COLO668 (cell line): Measurements from ENCODE around the gene SCP2.
A peak's percentile ranks its signal among the peaks of the same experiment; 100 is the strongest.
"Not testable (repeated sequence)": the region's sequence is repeated elsewhere in the genome, so short reads cannot be mapped to it uniquely, and the experiment has no call there.

Source experiments
- DNase-seq: peaks from one replicate; lab custom pipeline; 2025; ENCODE audit not compliant: unreplicated experiment; lab: John Stamatoyannopoulos, UW

Gene SCP2

DNA sequence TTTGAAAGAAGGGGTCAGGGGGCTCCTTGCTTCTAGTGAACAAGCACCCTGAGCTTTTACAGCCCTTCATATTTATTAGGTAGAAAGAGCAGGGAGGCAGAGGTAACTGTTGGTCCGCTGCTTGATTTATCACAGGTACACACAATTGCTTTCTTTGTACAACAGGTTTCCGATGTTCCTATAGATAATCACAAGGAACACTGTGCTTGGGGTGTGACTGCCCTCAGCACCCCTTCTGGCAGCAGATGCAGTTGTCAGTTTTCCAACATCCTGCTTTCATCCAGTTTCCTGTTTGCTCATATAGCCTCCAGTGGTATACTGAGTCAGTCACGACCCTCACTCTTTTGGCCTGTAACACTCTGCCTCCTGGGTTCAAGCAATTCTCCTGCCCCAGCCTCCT is 40.6 kb downstream of the SCP2 start:
- DNase-seq, result no peak

DNA sequence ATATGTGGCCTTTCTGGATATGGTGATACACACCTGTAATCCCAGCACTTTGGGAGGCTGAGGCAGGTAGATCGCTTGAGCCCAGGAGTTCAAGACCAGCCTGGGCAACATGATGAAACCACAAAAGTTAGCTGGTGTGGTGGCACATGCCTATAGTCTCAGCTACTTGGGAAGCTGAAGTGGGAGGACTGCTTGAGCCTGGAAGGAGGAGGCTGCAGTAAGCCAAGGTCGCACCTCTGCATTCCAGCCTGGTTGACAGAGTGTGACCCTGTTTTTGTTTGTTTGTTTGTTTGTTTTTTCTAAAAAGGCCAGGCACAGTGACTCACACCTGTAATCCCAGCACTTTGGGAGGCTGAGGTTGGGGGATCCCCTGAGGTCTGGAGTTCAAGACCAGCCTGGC is 42.2 kb downstream of the SCP2 start:
- DNase-seq, result not testable (repeated sequence)

DNA sequence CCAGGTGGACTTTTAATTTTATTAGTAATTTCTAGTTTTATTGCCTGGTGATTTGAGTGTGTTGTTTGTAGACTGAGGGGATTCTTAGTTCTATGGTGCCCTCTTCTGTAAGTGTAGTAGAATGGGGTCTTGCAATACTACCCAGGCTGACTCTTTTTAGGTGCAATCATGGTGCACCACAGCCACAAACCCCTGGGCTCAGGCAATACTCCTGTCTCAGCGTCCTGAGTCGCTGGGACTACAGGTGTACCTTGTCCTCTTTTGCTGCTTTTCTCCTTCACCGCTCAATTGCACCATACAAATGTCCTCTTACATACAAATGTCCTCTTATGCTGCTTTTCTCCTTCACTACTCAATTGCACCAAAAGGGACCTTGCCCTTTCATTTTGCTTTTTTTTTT is 43.1 kb downstream of the SCP2 start:
- DNase-seq, result no peak

GRCh38 chr1:52973841-52974240 is 46.8 kb downstream of the SCP2 start:
- no peak for DNase-seq

DNA sequence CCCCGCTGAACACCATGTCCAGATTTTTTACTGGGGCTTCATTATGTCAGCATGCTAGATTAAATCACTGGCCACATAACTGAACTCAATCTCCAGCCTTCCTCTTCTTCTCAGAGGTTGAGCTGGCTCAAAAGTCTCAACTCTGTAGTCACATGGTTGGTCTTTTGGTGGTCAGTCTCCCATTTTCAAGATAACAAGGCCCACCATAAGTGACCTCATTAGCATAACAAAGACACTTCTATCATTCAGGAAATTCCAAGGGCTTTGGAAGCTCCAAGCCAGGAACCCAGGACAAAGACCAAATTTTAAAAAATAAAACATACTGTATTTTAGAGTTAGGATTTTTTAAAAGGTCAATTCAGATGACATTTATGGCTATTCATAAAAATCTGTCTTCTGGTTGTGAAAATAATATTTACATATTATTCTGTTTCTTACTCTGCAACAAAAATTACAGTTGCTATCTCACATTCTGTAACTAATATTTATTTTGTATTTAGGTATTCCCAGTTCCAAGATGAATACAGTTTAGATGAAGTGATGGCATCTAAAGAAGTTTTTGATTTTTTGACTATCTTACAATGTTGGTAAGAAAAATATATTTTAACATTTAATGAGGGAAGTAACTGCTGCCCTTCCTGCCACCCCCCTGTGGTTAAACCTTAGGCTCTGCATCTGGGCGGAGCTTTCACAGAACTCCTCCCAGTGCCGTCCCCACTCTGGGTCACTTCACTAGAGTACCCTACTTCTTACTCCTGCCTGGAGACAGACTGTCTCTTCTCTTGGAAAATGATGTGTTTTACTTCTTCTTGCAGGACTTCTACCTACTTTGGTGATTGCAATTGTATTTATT is 49.3 kb downstream of the SCP2 start:
- no peak for DNase-seq

GRCh38 chr1:52978045-52978444 is 51.0 kb downstream of the SCP2 start:
- DNase-seq, result no peak

DNA sequence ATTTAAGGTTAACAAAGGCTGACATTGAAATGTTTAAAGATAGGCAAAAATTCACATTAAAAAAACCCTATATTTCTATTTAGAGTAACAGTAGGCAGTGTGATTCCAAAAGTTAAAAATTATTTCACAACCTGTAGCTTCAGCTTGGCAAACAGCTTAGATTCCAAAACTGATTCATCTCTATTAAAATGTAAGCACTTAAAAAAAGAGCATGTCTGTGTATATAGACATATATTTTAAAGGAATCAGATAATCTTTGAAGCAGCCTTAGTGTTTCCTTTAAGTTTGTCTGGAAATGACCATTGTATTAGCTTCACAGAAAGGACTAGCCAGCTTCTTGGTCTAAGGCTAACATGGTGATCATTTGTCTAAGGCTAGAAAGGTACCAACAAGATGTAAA is 65.7 kb downstream of the SCP2 start:
- DNase-seq, result not testable (repeated sequence)

DNA sequence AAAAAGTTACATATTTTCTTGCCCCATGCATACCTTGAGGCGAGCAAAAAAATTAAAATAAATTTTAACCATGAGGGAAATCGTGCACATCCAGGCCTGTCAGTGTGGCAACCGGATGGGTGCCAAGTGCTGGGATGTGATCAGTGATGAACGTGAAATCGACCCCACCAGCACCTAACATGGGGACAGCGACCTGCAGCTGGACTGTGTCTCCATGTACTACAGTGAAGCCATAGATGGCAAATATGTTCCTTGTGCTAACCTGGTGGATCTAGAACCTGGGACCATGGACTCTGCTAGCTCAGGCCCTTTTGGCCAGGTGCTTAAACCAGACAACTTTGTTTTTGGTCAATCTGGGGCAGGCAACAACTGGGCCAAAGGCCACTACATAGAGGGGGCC is 67.6 kb downstream of the SCP2 start:
- no peak for DNase-seq

DNA sequence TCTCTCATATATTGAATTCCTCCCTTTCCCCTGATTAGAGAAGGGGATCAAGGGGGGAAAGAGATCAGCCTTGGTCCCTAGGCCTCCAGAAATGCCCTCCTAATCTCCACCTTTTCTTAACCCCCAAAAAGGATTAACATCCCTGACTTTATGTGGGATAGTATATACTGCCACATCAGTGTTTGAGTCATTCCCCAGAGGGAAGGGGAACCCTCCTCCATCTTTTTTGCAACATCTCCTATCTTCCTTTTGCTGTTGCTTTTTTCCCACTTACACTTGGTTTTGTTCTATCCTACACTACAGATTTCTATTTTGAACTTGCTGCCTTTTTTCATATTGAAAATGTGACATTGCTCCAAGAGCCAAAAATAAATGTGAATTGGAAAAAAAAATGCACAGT is 69.6 kb downstream of the SCP2 start:
- DNase-seq, result no peak

GRCh38 chr1:53001128-53001527 is 74.1 kb downstream of the SCP2 start:
- DNase-seq, result no peak

GRCh38 chr1:53006612-53007011 is 79.5 kb downstream of the SCP2 start:
- not testable (repeated sequence) for DNase-seq

DNA sequence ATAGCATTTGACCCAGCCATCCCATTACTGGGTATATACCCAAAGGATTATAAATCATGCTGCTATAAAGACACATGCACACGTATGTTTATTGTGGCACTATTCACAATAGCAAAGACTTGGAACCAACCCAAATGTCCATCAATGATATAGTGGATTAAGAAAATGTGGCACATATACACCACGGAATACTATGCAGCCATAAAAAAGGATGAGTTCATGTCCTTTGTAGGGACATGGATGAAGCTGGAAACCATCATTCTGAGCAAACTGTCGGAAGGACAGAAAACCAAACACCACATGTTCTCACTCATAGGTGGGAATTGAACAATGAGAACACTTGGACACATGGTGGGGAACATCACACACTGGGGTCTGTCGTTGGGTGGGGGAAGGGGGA is 83.2 kb downstream of the SCP2 start:
- not testable (repeated sequence) for DNase-seq

GRCh38 chr1:53011175-53011574 is 84.1 kb downstream of the SCP2 start:
- no peak for DNase-seq

DNA sequence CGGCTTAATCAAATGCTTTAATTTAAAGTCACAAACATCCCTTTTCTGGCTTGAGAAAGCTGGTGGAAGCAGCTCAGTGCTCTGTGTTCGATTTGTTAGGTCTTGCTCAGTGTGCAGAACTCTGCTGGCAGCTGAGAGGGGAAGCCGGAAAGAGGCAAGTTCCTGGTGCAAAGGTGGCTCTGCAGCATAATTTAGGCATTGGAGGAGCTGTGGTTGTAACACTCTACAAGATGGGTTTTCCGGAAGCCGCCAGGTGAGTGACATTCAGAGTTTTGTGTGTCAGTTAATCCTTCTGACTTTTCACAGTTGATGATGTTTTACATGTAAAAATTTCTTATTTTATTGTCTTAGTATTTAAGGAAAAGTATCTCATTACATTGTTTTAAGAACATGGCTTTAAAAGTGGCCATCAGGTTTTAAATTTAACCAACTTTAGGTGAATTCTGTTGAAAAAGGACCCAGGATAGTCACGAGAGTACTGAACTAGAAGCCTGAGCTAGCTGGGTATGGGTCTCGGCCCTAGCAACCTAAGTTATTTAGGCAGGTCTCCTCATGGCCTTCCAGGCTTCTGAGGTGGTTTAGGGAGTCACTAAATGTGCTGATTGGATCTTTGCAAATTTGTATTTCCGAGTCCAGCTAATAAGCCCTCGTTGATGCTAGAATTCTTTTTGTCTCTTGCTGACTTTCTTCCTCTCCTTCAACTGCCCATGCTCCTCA is 87.9 kb downstream of the SCP2 start:
- DNase-seq, result peak; percentile 92

DNA sequence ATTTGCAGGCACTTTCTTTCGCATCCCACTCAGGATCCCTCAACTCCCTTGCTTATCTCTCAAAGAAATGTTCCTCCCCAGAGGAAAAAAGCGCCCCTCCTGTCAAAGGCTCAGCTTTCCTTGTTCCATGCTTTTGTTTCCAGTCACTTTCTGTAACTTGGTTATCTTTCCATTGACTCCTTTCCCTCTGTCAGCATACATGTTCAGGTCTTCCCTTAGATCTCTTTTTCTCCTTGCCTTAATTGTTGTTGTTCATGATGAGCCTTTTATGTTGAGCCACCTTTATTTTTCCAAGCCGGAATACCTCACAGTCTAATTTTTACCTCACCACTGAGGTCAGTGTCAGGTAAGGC is 88.4 kb downstream of the SCP2 start:
- no peak for DNase-seq

- no peak for DNase-seq
Observed at GRCh38 chr1:53016705-53017104, 89.6 kb downstream of the SCP2 start.

DNA sequence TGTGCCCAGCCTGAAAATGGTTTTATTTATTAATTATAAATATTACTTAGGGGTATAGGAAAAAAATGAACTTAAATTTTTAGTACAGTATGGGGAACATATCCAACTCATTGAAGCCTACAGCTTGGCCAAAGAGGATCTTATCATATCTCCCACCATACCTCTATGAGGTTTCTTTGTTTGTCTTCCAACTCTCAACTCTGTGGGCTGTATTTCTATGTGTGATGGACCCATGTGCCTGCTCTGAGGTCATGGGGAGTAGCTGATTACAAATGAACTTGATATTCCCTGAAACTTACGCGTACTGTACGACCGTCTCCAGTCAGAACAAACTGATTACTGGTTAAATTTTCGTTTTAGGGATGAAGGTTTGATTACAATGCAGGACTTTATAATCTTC is 93.5 kb downstream of the SCP2 start:
- no peak for DNase-seq

- no peak for DNase-seq
Observed at GRCh38 chr1:53022179-53022578, 95.1 kb downstream of the SCP2 start.

DNA sequence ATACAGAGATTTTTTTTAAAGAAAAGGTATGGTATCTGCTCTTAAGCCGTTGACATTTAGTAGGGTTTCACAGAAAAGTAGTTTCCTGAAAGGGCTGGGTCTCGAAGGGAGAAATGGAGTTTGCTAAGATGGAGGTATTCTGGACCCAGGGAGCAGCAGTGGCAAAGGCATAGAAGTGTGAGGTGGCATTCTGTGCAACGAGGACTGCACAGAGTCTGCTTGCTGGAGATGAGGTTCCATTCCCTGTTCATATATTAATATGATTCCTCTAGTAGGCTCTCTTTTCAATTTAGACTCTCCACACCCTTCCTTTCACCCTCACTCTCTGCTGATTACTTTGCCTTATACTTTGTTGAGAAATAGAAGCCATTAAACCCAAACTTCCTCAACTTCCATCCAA is 96.5 kb downstream of the SCP2 start:
- DNase-seq, result no peak

- DNase-seq, result no peak
Observed at GRCh38 chr1:53024117-53024516, 97.0 kb downstream of the SCP2 start.

DNA sequence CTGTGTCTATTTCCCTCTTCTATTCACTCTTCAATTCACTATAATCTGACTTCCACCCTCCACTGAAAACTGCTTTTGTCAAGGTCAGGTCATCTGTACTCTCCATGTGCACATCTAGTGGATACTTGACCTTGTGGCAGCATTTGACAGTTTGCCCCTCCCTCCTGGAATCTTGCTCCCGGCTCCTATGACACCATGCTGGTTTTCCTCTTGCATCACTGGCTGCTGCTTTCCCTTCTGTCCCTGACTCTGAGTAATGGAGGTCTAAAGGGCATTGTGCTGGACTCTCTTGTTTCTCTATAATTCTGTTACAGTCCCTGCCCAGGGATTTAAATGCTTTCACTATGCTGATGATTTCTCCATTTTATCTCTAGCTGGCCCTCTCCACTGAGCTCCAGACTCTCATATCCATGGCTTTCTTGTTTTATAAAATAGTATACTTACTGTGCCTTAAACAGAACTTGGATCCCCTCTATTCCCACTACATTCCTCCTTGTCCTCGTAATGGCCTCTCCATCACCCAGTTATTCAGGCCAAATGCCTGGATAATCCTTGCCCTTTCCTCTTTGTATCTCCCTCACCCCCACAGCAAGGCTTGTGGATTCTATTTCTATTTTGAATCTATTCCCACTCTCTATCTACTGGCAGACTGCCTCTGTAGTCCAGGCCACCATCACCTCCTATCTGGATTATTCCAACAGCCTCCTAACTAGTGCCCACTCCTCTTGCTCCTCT is 98.1 kb downstream of the SCP2 start:
- no peak for DNase-seq

DNA sequence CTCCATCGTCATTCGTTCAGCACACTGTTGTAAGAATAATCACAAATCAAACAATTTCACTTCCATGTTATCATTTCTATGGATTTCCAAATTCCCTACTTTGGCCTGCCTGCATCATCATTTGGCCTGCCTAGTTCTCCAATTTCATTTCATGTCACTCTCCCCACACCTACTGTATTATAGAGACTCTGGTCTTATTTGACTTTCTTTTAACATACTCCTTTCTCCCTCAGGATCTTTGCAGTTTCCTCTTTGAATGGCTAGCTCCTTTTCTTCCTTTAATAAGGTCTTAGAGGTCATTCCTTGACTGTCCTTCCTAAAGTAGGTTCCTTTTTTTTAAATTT is 98.7 kb downstream of the SCP2 start:
- DNase-seq, result no peak
